Pancreas (tissue), 10 donors: Measurements from ENCODE around the gene RRP8. TPM values are rescaled to one million over a fixed set of nuclear protein-coding genes. Genes with fewer than 3 reads are reported as not detected.

Experiments
- ATAC-seq, 4 donors: fragments of 200-7000 bp; cut with Tn5 transposase; one replicate each; pipeline versions ENCODE4 v1.8.0 to v1.9.1; 2020; ENCODE audit warnings: mild to moderate bottlenecking in 4 of 4, moderate library complexity in 4 of 4
- DNase-seq, 6 donors: peaks; one replicate each; pipeline ENCODE4 v3.0.0-alpha.2; 2020
- FAIRE-seq: peaks from 2 replicates; lab custom pipeline; 2012; peaks lifted over from hg19 to GRCh38; lab: Jason Lieb, UNC
- H3K27ac ChIP-seq, 4 donors: fragments of 200-600 bp; sonication (generic); 1 replicate in 3 of 4; 2 replicates in 1 of 4; pipeline versions ENCODE4 v1.5.0 to v1.8.0; 2020
- H3K27me3 ChIP-seq, 4 donors: fragments of 200-600 bp; one replicate each; pipeline ENCODE4 v1.8.0; 2021
- H3K36me3 ChIP-seq, 3 donors: fragments of 200-600 bp; sonication (generic) in 1 of 3; one replicate each; pipeline versions ENCODE4 v1.5.0 to v1.8.0; 2020 to 2021
- H3K4me1 ChIP-seq, 3 donors: fragments of 200-600 bp; one replicate each; pipeline ENCODE4 v1.8.0; 2021
- H3K4me3 ChIP-seq, 4 donors: fragments of 200-600 bp; sonication (generic) in 2 of 4; one replicate each; pipeline versions ENCODE4 v1.5.0 to v1.8.0; 2020 to 2021
- H3K9me3 ChIP-seq, 4 donors: fragments of 200-600 bp; one replicate each; pipeline ENCODE4 v1.8.0; 2021
- WGBS, 2 donors: extraction: QIAGEN DNeasy Blood & Tissue Kit; methylation state at CpG; one replicate each; pipeline ENCODE4 v1.1.7; 2013; 5-methylcytosine and 5-hydroxymethylcytosine counted together
- intact Hi-C, 3 donors: fragments of 100-400 bp; cut with DNase I; formaldehyde crosslinking; loops; one replicate each; pipeline versions ENCODE4 v1.11.1 to v1.14.2; 2022
- polyA plus RNA-seq, 2 donors: library from polyadenylated mRNA; stranded (reverse); fragments of 200-250 nt; gene quantifications; one replicate each; pipeline ENCODE4 v1.2.3, GENCODE V29; 2013
- total RNA-seq, 6 donors: library from RNA; stranded (reverse); fragmentation: NEBNext Ultra II Directional in 4 of 6; extraction: Animal tissue kit (Norgen Biotek cat#: 25700) in 4 of 6; gene quantifications; one replicate each; pipeline versions ENCODE4 v1.2.1 to v1.2.4, GENCODE V29; 2021 to 2023
- TF ChIP-seq, protein P1 (sequence below), 4 donors: fragments of 200-600 bp; sonication (generic) in 3 of 4; IDR thresholded peaks; one replicate each; pipeline versions ENCODE4 v1.5.0 to v1.8.0; 2021; ENCODE audit warnings: antibody characterized with exemption in 4 of 4
- donor health status: healthy with polysubstance abuse.
- donor health status: DM: no; HTN: no; CAD: no; lungs with moderate emphysema.
- donor health status: DM: no; HTN: no; CAD: no.
- donor health status: control.
- donor health status: control.
- donor health status: Bipolar disorder and iron deficiency.
- donor health status: DM: yes; HTN: yes; CAD: no.
- donor health status: DM: no; HTN: no; CAD: no.
- donor health status: DM: no; HTN: no; CAD: no.
- donor health status: DM: yes; HTN: yes; CAD: no.

The RRP8 gene
- total and polyA plus RNA-seq, 8 donors: 6.3 to 25.0 (median 10.2) TPM

DNA sequence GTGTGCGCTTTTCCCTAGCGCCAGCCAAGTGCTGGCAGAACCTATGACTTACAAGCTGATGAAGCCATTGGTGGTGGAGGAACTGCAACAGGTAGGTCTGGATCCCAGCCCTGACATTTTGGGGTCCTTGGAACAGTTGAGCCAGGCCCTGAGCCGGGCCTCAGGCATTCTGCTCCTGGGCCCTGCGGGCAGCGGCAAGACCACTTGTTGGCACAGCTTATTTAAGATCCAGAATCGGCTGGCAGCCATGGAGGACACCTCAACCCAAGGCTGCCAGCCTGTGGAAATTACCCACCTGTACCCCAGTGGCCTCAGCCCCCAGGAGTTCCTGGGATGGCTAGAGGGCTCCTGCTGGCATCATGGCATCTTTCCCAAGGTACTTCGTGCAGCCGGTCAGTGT, 56.7 kb downstream of the RRP8 start:
- no peak overlapping the region for H3K27ac ChIP-seq
- no peaks in the 10 kb centered on the region for H3K27me3 ChIP-seq
- H3K4me3 ChIP-seq: no peak overlapping the region
- intact Hi-C loops: loop anchor here in 1 of 3 donors (5.0 kb wide), 1 partner anchor 41 kb away; no protein-coding TSS in a partner anchor
- FAIRE-seq (no peak), DNase-seq (no peak), ATAC-seq (no peak)
- H3K4me1 ChIP-seq: peaks cover 0 to 4% (median 3%) of the 10 kb centered on the region in 3 donors
- 97% methylated on average over 8 of the region's 8 CpGs for WGBS, 2 donors
- TF ChIP-seq, protein P1, sequence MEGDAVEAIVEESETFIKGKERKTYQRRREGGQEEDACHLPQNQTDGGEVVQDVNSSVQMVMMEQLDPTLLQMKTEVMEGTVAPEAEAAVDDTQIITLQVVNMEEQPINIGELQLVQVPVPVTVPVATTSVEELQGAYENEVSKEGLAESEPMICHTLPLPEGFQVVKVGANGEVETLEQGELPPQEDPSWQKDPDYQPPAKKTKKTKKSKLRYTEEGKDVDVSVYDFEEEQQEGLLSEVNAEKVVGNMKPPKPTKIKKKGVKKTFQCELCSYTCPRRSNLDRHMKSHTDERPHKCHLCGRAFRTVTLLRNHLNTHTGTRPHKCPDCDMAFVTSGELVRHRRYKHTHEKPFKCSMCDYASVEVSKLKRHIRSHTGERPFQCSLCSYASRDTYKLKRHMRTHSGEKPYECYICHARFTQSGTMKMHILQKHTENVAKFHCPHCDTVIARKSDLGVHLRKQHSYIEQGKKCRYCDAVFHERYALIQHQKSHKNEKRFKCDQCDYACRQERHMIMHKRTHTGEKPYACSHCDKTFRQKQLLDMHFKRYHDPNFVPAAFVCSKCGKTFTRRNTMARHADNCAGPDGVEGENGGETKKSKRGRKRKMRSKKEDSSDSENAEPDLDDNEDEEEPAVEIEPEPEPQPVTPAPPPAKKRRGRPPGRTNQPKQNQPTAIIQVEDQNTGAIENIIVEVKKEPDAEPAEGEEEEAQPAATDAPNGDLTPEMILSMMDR (IDR thresholded peaks at IDR 0.05): no peak
- H3K9me3 ChIP-seq: no peaks in the 10 kb centered on the region
- no peaks in the 10 kb centered on the region for H3K36me3 ChIP-seq

DNA sequence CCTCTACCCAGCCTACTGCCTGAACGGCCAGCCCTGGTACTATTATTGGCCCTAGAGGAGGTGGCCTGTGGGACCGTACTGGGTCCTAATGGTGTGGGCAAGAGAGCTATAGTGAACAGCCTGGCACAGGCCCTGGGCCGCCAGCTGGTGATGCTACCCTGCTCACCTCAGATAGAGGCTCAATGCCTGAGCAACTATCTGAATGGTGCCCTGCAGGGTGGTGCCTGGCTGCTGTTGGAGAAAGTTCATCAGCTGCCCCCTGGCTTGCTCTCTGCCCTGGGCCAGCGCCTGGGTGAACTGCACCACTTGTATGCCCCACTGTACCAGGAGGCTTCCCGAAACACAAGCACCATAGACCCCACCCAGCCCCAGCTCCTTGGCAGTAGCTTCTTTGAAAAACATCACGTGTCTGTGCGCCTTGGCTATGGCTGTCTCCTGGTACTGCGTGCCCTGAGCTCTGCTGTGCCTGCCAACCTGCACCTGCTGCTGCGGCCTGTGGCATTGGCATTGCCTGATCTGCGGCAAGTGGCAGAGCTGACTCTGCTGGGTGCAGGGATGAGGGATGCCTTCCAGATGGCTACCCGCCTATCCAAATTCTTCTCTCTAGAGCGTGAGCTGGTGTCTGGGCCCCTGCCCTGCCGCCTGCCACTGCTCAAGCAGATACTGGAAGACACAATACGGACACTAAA, 57.4 kb downstream of the RRP8 start:
- DNase-seq (peak in 2 of 6 donors; percentile 32 to 68), ATAC-seq (peak in 2 of 4 donors; percentile 47 to 56), FAIRE-seq (no peak)
- Histone ChIP-seq H3K36me3 (no peaks in the 10 kb centered on the region), H3K27me3 (no peaks in the 10 kb centered on the region), H3K4me1 (peaks cover 0 to 4% (median 3%) of the 10 kb centered on the region in 3 donors), H3K9me3 (no peaks in the 10 kb centered on the region), H3K4me3 (no peak overlapping the region), H3K27ac (no peak overlapping the region)
- WGBS, 2 donors: 88 to 93% methylated on average over 14 of the region's 14 CpGs
- TF ChIP-seq, protein P1 (IDR thresholded peaks at IDR 0.05): no peak
- intact Hi-C loops: loop anchor here in 1 of 3 donors (5.0 kb wide), 1 partner anchor 41 kb away; no protein-coding TSS in a partner anchor

Other genes starting within 250 kb of the RRP8 start
- 10 to 100 TPM; 19.4 to 32.3 (median 28.4) TPM for gene SMPD1, start 213.1 kb downstream of the RRP8 start, total RNA-seq
- 10 to 100 TPM; 30.6 to 62.0 TPM for gene SMPD1, start 213.1 kb downstream of the RRP8 start, polyA plus RNA-seq
- 10 to 100 TPM; 11.4 to 23.0 (median 13.9) TPM for gene APBB1, start 184.5 kb downstream of the RRP8 start, total RNA-seq
- gene APBB1, start 184.5 kb downstream of the RRP8 start, polyA plus RNA-seq: 10 to 100 TPM; 22.7 to 69.3 TPM
- 1 to 10 TPM in 5 of 6 donors, under 1 TPM in 1; 0.91 to 4.1 (median 1.8) TPM for gene HPX, start 162.6 kb downstream of the RRP8 start, total RNA-seq
- gene HPX, start 162.6 kb downstream of the RRP8 start, polyA plus RNA-seq: 1 to 10 TPM; 4.2 to 5.2 TPM
- 10 to 100 TPM in 1 of 6 donors, 1 to 10 TPM in 5; 5.2 to 13.7 (median 6.8) TPM for gene TRIM3, start 129.7 kb downstream of the RRP8 start, total RNA-seq
- gene TRIM3, start 129.7 kb downstream of the RRP8 start, polyA plus RNA-seq: 10 to 100 TPM; 16.5 to 30.8 TPM
- 10 to 100 TPM; 30.5 to 44.9 (median 35.0) TPM for gene ARFIP2, start 122.3 kb downstream of the RRP8 start, total RNA-seq
- gene ARFIP2, start 122.3 kb downstream of the RRP8 start, polyA plus RNA-seq: 10 to 100 TPM; 53.7 to 92.0 TPM
- gene TIMM10B, start 122.1 kb downstream of the RRP8 start, total RNA-seq: 10 to 100 TPM; 11.8 to 20.9 (median 16.1) TPM
- 10 to 100 TPM in 1 of 2 donors, 1 to 10 TPM in 1; 8.2 to 19.4 TPM for gene TIMM10B, start 122.1 kb downstream of the RRP8 start, polyA plus RNA-seq
- gene DNHD1, start 106.3 kb downstream of the RRP8 start, total RNA-seq: 1 to 10 TPM; 1.9 to 4.3 (median 3.2) TPM
- gene DNHD1, start 106.3 kb downstream of the RRP8 start, polyA plus RNA-seq: 10 to 100 TPM in 1 of 2 donors, 1 to 10 TPM in 1; 9.5 to 11.2 TPM
- 10 to 100 TPM; 47.9 to 90.0 (median 67.4) TPM for gene ILK, start 158 bp upstream of the RRP8 start, total RNA-seq
- gene ILK, start 158 bp upstream of the RRP8 start, polyA plus RNA-seq: 100 to 1,000 TPM in 1 of 2 donors, 10 to 100 TPM in 1; 98.5 to 137 TPM
- gene TAF10, start 8.6 kb upstream of the RRP8 start, total RNA-seq: 10 to 100 TPM; 53.5 to 96.7 (median 75.6) TPM
- 100 to 1,000 TPM; 116 TPM for gene TAF10, start 8.6 kb upstream of the RRP8 start, polyA plus RNA-seq
- gene TPP1, start 15.8 kb upstream of the RRP8 start, total RNA-seq: 10 to 100 TPM; 19.6 to 88.6 (median 24.6) TPM
- 10 to 100 TPM; 21.0 to 33.0 TPM for gene TPP1, start 15.8 kb upstream of the RRP8 start, polyA plus RNA-seq
- 1 to 10 TPM; 2.3 to 4.1 (median 3.3) TPM for gene DCHS1, start 52.2 kb upstream of the RRP8 start, total RNA-seq
- gene DCHS1, start 52.2 kb upstream of the RRP8 start, polyA plus RNA-seq: 1 to 10 TPM; 4.0 to 4.8 TPM
- 10 to 100 TPM; 10.6 to 24.5 (median 19.8) TPM for gene MRPL17, start 79.7 kb upstream of the RRP8 start, total RNA-seq
- gene MRPL17, start 79.7 kb upstream of the RRP8 start, polyA plus RNA-seq: 10 to 100 TPM; 33.6 to 33.8 TPM
- gene OR2AG2, start 168.4 kb upstream of the RRP8 start, total RNA-seq: under 1 TPM in 5 of 6 donors, not detected in 1; 0.08 to 0.17 (median 0.12) TPM
- gene OR2AG2, start 168.4 kb upstream of the RRP8 start, polyA plus RNA-seq: not detected
- gene OR2AG1, start 179.4 kb upstream of the RRP8 start, total RNA-seq: not detected
- gene OR2AG1, start 179.4 kb upstream of the RRP8 start, polyA plus RNA-seq: not detected
- under 1 TPM; 0.06 to 0.39 (median 0.16) TPM for gene OR6A2, start 196.1 kb upstream of the RRP8 start, total RNA-seq
- not detected for gene OR6A2, start 196.1 kb upstream of the RRP8 start, polyA plus RNA-seq
- not detected for gene OR10A5, start 242.1 kb upstream of the RRP8 start, total RNA-seq
- not detected for gene OR10A5, start 242.1 kb upstream of the RRP8 start, polyA plus RNA-seq